ENCODE results near the gene ZNF441.
"Not testable (repeated sequence)": the region's sequence is repeated elsewhere in the genome, so short reads cannot be mapped to it uniquely, and the experiment has no call there.

The ZNF441 gene

GRCh38 chr19:11780431-11781020, 13.7 kb downstream of the ZNF441 start:
- no peak for DNase-seq (ENCODE audit: low spot score)

- DNase-seq (ENCODE audit: low spot score), result no peak
Measured at GRCh38 chr19:11781295-11782057, 14.7 kb downstream of the ZNF441 start.

- DNase-seq (ENCODE audit: low spot score), result no peak
Measured at GRCh38 chr19:11783767-11784166, 17.0 kb downstream of the ZNF441 start.

- no peak for DNase-seq (ENCODE audit: low spot score)
Measured at GRCh38 chr19:11784356-11784755, 17.6 kb downstream of the ZNF441 start.

- no peak for DNase-seq (ENCODE audit: low spot score)
Measured at GRCh38 chr19:11787536-11787935, 20.7 kb downstream of the ZNF441 start.

GRCh38 chr19:11792942-11793341, 26.1 kb downstream of the ZNF441 start:
- no peak for DNase-seq (ENCODE audit: low spot score)

GRCh38 chr19:11797491-11797890, 30.7 kb downstream of the ZNF441 start:
- peak; percentile 91 for DNase-seq (ENCODE audit: low spot score)

GRCh38 chr19:11798391-11799330, 31.9 kb downstream of the ZNF441 start, which contains the start of gene ZNF491:
Gene ZNF491, plus strand, starts transcription at chr19:11798523. Its CDS starts 7,431 bp downstream, at chr19:11805954.
- peak; percentile 98 for DNase-seq (ENCODE audit: low spot score)

GRCh38 chr19:11806354-11807098, 39.7 kb downstream of the ZNF441 start:
- DNase-seq (ENCODE audit: low spot score), result no peak

- no peak for DNase-seq (ENCODE audit: low spot score)
Measured at GRCh38 chr19:11807099-11807380, 40.2 kb downstream of the ZNF441 start.

- peak; percentile 35 for DNase-seq (ENCODE audit: low spot score)
Measured at GRCh38 chr19:11813703-11814028, 46.9 kb downstream of the ZNF441 start.

GRCh38 chr19:11814029-11814699, 47.4 kb downstream of the ZNF441 start, which contains the start of gene ZNF440:
Gene ZNF440, plus strand, starts transcription at chr19:11814273. Its CDS starts 175 bp downstream, at chr19:11814448.
- peak; percentile 98 for DNase-seq (ENCODE audit: low spot score)

- DNase-seq (ENCODE audit: low spot score), result no peak
Measured at GRCh38 chr19:11814700-11815035, 47.9 kb downstream of the ZNF441 start.

- DNase-seq (ENCODE audit: low spot score), result no peak
Measured at GRCh38 chr19:11821474-11822109, 54.8 kb downstream of the ZNF441 start.

- DNase-seq (ENCODE audit: low spot score), result not testable (repeated sequence)
Measured at GRCh38 chr19:11828957-11829876, 62.4 kb downstream of the ZNF441 start.

- no peak for DNase-seq (ENCODE audit: low spot score)
Measured at GRCh38 chr19:11832253-11832912, 65.6 kb downstream of the ZNF441 start.

GRCh38 chr19:11833541-11833940, 66.7 kb downstream of the ZNF441 start:
- no peak for DNase-seq (ENCODE audit: low spot score)

Measured in AG08396 (cell line).